Panc1 (cell line): ENCODE data around the gene KCNK2. TPM values are rescaled to one million over a fixed set of nuclear protein-coding genes. Genes with fewer than 3 reads are reported as not detected.

Experiments used
- ATAC-seq: fragments of 200-7000 bp; cut with Tn5 transposase; 2 replicates; pipeline ENCODE4 v1.9.1; 2020; ENCODE audit warnings: mild to moderate bottlenecking, moderate library complexity
- BruUV-seq: library from RNA; stranded (reverse); fragments of 400-500 nt; replicated peaks from 2 replicates; lab custom pipeline; 2021; lab: Mats Ljungman, UMichigan
- CTCF ChIA-PET: fragments of 300-600 bp; sonication (Branson Sonifier 250); formaldehyde crosslinking; loops from one replicate; lab custom pipeline; 2022; ENCODE audit warnings: antibody characterized with exemption; lab: Charles Lee
- POLR2A ChIA-PET: fragments of 300-600 bp; sonication (Branson Sonifier 250); formaldehyde crosslinking; loops from one replicate; lab custom pipeline; 2022; ENCODE audit warnings: antibody characterized with exemption; lab: Charles Lee
- DNase-seq: peaks from one replicate; pipeline ENCODE4 v3.0.0-alpha.2; 2010; ENCODE audit warnings: low read depth, low spot score
- H3K27ac ChIP-seq: 2 replicates; pipeline ENCODE4 v1.5.1; 2011; ENCODE audit warnings: mild to moderate bottlenecking, low read length, inconsistent platforms
- H3K27me3 ChIP-seq: fragments of 200-500 bp; sonication (Bioruptor generic); 2 replicates; pipeline ENCODE4 v1.6.0; 2014; ENCODE audit warnings: low read length, inconsistent platforms; ENCODE audit not compliant: control insufficient read depth, insufficient read depth
- H3K36me3 ChIP-seq: fragments of 200-500 bp; sonication (Bioruptor generic); 2 replicates; pipeline ENCODE4 v1.5.1; 2014; ENCODE audit warnings: inconsistent platforms, mild to moderate bottlenecking, low read length, moderate library complexity; ENCODE audit not compliant: control insufficient read depth, insufficient read depth
- H3K4me1 ChIP-seq: 2 replicates; pipeline ENCODE4 v1.5.1; 2011; ENCODE audit warnings: inconsistent platforms, mild to moderate bottlenecking, low read length, moderate library complexity; ENCODE audit not compliant: control insufficient read depth, insufficient read depth
- H3K4me3 ChIP-seq, 2 experiments: 2 replicates each; pipeline ENCODE4 v1.5.1; 2011 to 2012; ENCODE audit warnings: low read depth in 2 of 2, low read length in 2 of 2, mild to moderate bottlenecking in 2 of 2, inconsistent platforms in 1 of 2, moderate library complexity in 1 of 2
- H3K9me3 ChIP-seq: fragments of 200-500 bp; sonication (Bioruptor generic); 2 replicates; pipeline ENCODE4 v1.5.1; 2014; ENCODE audit warnings: low read depth, mild to moderate bottlenecking, inconsistent platforms, low read length, moderate library complexity; ENCODE audit not compliant: control insufficient read depth, insufficient read depth
- CTCF ChIP-seq: fragments of 450-650 bp; IDR thresholded peaks from 2 replicates; pipeline ENCODE4 v1.5.1; 2017; ENCODE audit warnings: mild to moderate bottlenecking
- POLR2AphosphoS5 ChIP-seq: IDR thresholded peaks from 2 replicates; pipeline ENCODE4 v1.6.1; 2012; ENCODE audit warnings: mild to moderate bottlenecking, low read depth, low read length, moderate library complexity
- SIN3A ChIP-seq: IDR thresholded peaks from 2 replicates; pipeline ENCODE4 v1.6.1; 2012; ENCODE audit warnings: low read depth, mild to moderate bottlenecking, low read length, moderate library complexity, borderline replicate concordance; ENCODE audit not compliant: insufficient read depth
- TCF7L2 ChIP-seq: IDR thresholded peaks from 2 replicates; pipeline ENCODE4 v1.6.1; 2011; ENCODE audit warnings: mild to moderate bottlenecking, low read depth, low read length, inconsistent platforms
- in situ Hi-C: cut with HindIII; loops from 2 replicates; pipeline ENCODE4 v1.10.0; 2016; ENCODE audit warnings: low sequenced_read_pairs, low pct_unique_long_range_greater_than_20kb
- intact Hi-C: fragments of 100-400 bp; cut with micrococcal nuclease; formaldehyde crosslinking; loops from one replicate; pipeline ENCODE4 v1.10.0; 2022; ENCODE audit not compliant: unreplicated experiment
- total RNA-seq: library from RNA; stranded (reverse); gene quantifications from one replicate; pipeline ENCODE4 v1.2.1, GENCODE V29; 2021; ENCODE audit not compliant: unreplicated experiment
- TF ChIP-seq, protein P1 (sequence below), 2 experiments: IDR thresholded peaks; 2 replicates each; pipeline ENCODE4 v1.6.1; 2011 to 2012; ENCODE audit warnings: low read depth in 2 of 2, control low read depth in 1 of 2, low read length in 1 of 2, mild to moderate bottlenecking in 1 of 2, moderate library complexity in 1 of 2; ENCODE audit not compliant: insufficient read depth in 1 of 2

Gene KCNK2
- total RNA-seq, 1 experiment from 2014 or later, result 0.28 TPM

GRCh38 chr1:215143497-215143896 is 61.0 kb downstream of the KCNK2 start:
- no peak overlapping the region for H3K27ac ChIP-seq
- TF ChIP-seq POLR2AphosphoS5 (no peak), TCF7L2 (no peak), CTCF (no peak), SIN3A (no peak)
- TF ChIP-seq, protein P1, sequence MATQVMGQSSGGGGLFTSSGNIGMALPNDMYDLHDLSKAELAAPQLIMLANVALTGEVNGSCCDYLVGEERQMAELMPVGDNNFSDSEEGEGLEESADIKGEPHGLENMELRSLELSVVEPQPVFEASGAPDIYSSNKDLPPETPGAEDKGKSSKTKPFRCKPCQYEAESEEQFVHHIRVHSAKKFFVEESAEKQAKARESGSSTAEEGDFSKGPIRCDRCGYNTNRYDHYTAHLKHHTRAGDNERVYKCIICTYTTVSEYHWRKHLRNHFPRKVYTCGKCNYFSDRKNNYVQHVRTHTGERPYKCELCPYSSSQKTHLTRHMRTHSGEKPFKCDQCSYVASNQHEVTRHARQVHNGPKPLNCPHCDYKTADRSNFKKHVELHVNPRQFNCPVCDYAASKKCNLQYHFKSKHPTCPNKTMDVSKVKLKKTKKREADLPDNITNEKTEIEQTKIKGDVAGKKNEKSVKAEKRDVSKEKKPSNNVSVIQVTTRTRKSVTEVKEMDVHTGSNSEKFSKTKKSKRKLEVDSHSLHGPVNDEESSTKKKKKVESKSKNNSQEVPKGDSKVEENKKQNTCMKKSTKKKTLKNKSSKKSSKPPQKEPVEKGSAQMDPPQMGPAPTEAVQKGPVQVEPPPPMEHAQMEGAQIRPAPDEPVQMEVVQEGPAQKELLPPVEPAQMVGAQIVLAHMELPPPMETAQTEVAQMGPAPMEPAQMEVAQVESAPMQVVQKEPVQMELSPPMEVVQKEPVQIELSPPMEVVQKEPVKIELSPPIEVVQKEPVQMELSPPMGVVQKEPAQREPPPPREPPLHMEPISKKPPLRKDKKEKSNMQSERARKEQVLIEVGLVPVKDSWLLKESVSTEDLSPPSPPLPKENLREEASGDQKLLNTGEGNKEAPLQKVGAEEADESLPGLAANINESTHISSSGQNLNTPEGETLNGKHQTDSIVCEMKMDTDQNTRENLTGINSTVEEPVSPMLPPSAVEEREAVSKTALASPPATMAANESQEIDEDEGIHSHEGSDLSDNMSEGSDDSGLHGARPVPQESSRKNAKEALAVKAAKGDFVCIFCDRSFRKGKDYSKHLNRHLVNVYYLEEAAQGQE (IDR thresholded peaks at IDR 0.05; ENCODE audit: insufficient read depth in 1 of 2, low read depth in 2 of 2, low read length in 1 of 2), result no peak
- intact Hi-C loops (loop anchor here (10.0 kb wide), 1 partner anchor 381 kb away; no protein-coding TSS in a partner anchor), in situ Hi-C loops (no loop called here)
- H3K9me3 ChIP-seq, result peaks cover 14% of the 10 kb centered on the region; the same call in 1 of the 2 replicates
- no TSS peak for BruUV-seq
- CTCF ChIA-PET, result no interaction called here
- no peaks in the 10 kb centered on the region for H3K27me3 ChIP-seq
- DNase-seq (no peak), ATAC-seq (no peak)
- POLR2A ChIA-PET, result no interaction called here
- H3K4me3 ChIP-seq, result no peak overlapping the region
- H3K36me3 ChIP-seq, result no peaks in the 10 kb centered on the region; the same call in 1 of the 2 replicates
- no peaks in the 10 kb centered on the region for H3K4me1 ChIP-seq

DNA sequence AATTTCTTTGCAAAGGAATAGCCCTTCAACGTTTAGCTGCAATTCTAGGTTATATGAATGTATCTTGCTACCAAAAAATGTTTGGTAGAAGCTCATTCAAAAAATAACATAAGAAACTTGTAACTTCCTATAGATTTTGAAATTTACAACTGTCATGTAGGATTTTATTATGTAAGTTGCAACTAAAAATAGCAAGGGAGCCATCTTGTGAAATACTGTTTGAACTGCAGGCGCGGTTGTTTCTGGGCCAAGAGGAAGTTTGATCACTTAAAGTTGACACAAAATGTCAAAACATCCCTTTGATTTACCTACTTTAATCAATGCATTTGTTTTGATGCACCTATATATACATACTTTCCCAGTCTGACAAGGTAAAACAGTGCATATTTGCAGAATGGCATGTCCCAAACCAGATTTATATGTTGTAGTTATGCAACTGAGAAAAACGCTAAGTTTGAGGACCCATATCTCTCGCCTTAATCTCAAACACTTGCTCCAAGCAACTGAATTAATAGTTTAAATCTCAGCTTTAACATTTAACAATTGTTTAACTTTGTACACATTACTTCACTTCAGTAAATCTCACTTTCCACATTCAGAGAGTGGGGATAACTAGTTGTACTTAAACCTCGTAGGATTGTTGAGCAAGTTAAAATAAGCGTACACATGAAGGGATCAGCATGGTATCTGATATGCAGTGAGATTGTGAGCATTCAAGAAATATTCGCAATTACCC is 63.9 kb downstream of the KCNK2 start:
- no TSS peak for BruUV-seq
- DNase-seq (no peak), ATAC-seq (no peak)
- CTCF ChIA-PET, result interaction anchor here (0.7 kb wide), 1 partner anchor 565 kb away, joined by 3 read pairs; no protein-coding TSS in a partner anchor
- H3K27ac ChIP-seq, result no peak overlapping the region
- no peak overlapping the region for H3K4me3 ChIP-seq
- TF ChIP-seq POLR2AphosphoS5 (no peak), CTCF (peak; percentile 69; the same call in 1 of the 2 replicates)
- H3K9me3 ChIP-seq, result peaks cover 10% of the 10 kb centered on the region; the same call in 1 of the 2 replicates
- in situ Hi-C loops, result no loop called here
- POLR2A ChIA-PET, result no interaction called here
- no peaks in the 10 kb centered on the region for H3K27me3 ChIP-seq
- H3K4me1 ChIP-seq, result no peaks in the 10 kb centered on the region
- intact Hi-C loops, result loop anchor here (5.0 to 10.0 kb wide), 2 partner anchors 378 to 484 kb away; no protein-coding TSS in a partner anchor
- no peaks in the 10 kb centered on the region; the same call in 1 of the 2 replicates for H3K36me3 ChIP-seq
